SJSA1 (cell line): ENCODE measurements around the gene APBB2. TPM values are rescaled to one million over a fixed set of nuclear protein-coding genes. Genes with fewer than 3 reads are reported as not detected.

ENCODE experiments used
- DNase-seq, 2 experiments: peaks; one replicate each; pipeline ENCODE4 v3.0.0-alpha.2; 2015 to 2020; ENCODE audit warnings: low spot score in 2 of 2, low read depth in 1 of 2
- H3K27ac ChIP-seq: fragments of 250-450 bp; sonication (Bioruptor Pico); 2 replicates; pipeline ENCODE4 v1.5.1; 2020; ENCODE audit warnings: mild to moderate bottlenecking, moderate library complexity
- H3K27me3 ChIP-seq: fragments of 250-450 bp; sonication (Bioruptor Pico); replicated peaks from 2 replicates; pipeline ENCODE4 v1.5.1; 2020; ENCODE audit warnings: mild to moderate bottlenecking, moderate library complexity
- H3K36me3 ChIP-seq: fragments of 250-450 bp; sonication (Bioruptor Pico); 2 replicates; pipeline ENCODE4 v1.5.1; 2020; ENCODE audit warnings: mild to moderate bottlenecking
- H3K4me1 ChIP-seq: fragments of 250-450 bp; sonication (Bioruptor Pico); replicated peaks from 2 replicates; pipeline ENCODE4 v1.6.1; 2021; ENCODE audit warnings: mild to moderate bottlenecking
- H3K4me3 ChIP-seq: fragments of 250-450 bp; sonication (Bioruptor Pico); 2 replicates; pipeline ENCODE4 v1.5.1; 2020; ENCODE audit warnings: mild to moderate bottlenecking
- H3K9me3 ChIP-seq: fragments of 250-450 bp; sonication (Bioruptor Pico); replicated peaks from 2 replicates; pipeline ENCODE4 v1.5.1; 2020; ENCODE audit warnings: mild to moderate bottlenecking
- total RNA-seq: library from RNA; depleted of rRNA; stranded (reverse); fragments of >200 nt; shearing (Covaris generic); gene quantifications from 2 replicates; pipeline ENCODE4 v1.2.3, GENCODE V29; 2014; rRNA removed

The APBB2 gene
- total RNA-seq, 1 experiment from 2014 or later, result 12.9 TPM

DNA sequence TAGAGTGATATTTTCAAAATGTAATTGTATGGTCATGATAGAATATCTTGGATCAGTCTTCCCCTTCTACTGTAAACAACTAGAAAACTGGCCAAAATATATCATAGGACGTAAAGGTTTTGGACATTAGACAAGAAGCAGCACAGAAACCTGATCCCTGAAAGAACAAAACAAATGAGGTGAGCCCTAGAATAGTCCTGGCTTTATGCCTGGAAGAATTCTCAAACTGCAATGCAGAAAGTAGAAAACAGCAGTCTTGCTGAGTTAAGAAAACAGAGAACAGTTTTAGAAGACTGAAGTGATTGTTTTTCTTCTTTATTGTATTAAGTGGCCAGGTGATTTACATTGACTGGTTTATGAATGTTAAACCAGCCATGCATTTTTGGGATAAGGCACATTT, 445.1 kb downstream of the APBB2 start:
- no peaks in the 10 kb centered on the region for H3K4me1 ChIP-seq
- no peak overlapping the region for H3K27ac ChIP-seq
- DNase-seq, result no peak
- no peak overlapping the region for H3K4me3 ChIP-seq
- H3K9me3 ChIP-seq, result no peaks in the 10 kb centered on the region
- no peaks in the 10 kb centered on the region for H3K27me3 ChIP-seq
- H3K36me3 ChIP-seq, result no peaks in the 10 kb centered on the region

DNA sequence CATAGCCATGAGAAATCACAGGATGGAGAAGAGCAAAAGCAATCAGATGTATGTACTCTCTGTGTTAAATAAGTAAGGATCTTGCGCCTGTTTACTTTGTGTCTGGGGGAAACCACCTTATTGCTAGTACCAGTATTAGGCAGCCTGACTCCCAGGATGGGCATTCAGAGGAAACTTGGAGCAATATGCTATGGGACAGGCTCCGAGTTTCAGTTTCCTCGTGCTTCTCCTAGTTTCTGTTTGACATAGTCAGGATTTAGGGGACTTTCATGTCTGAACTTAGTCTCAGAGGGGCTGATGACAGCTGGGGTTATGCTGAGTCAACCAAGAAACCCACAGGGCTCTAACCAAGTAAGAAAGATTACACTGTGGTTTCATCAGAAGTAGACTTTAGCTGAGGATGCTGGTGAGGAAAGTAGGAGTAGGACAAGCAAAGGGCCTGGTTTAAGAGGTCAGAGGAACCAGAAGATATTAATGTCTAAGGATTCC, 451.1 kb downstream of the APBB2 start:
- H3K4me3 ChIP-seq, result no peak overlapping the region
- H3K36me3 ChIP-seq, result no peaks in the 10 kb centered on the region
- H3K27me3 ChIP-seq, result no peaks in the 10 kb centered on the region
- no peak overlapping the region for H3K27ac ChIP-seq
- no peaks in the 10 kb centered on the region for H3K9me3 ChIP-seq
- no peak for DNase-seq
- H3K4me1 ChIP-seq, result no peaks in the 10 kb centered on the region

Other genes starting within 250 kb of the APBB2 start
- gene UCHL1, start 42.4 kb upstream of the APBB2 start, total RNA-seq, result 32.8 and 37.7 TPM in 2 replicates